SJSA1 (cell line): ENCODE measurements around the gene PRCP. TPM values are rescaled to one million over a fixed set of nuclear protein-coding genes. Genes with fewer than 3 reads are reported as not detected.

Experiments used
- DNase-seq, 2 experiments: peaks; one replicate each; pipeline ENCODE4 v3.0.0-alpha.2; 2015 to 2020; ENCODE audit warnings: low spot score in 2 of 2, low read depth in 1 of 2
- H3K27ac ChIP-seq: fragments of 250-450 bp; sonication (Bioruptor Pico); 2 replicates; pipeline ENCODE4 v1.5.1; 2020; ENCODE audit warnings: mild to moderate bottlenecking, moderate library complexity
- H3K27me3 ChIP-seq: fragments of 250-450 bp; sonication (Bioruptor Pico); replicated peaks from 2 replicates; pipeline ENCODE4 v1.5.1; 2020; ENCODE audit warnings: mild to moderate bottlenecking, moderate library complexity
- H3K36me3 ChIP-seq: fragments of 250-450 bp; sonication (Bioruptor Pico); 2 replicates; pipeline ENCODE4 v1.5.1; 2020; ENCODE audit warnings: mild to moderate bottlenecking
- H3K4me1 ChIP-seq: fragments of 250-450 bp; sonication (Bioruptor Pico); replicated peaks from 2 replicates; pipeline ENCODE4 v1.6.1; 2021; ENCODE audit warnings: mild to moderate bottlenecking
- H3K4me3 ChIP-seq: fragments of 250-450 bp; sonication (Bioruptor Pico); 2 replicates; pipeline ENCODE4 v1.5.1; 2020; ENCODE audit warnings: mild to moderate bottlenecking
- H3K9me3 ChIP-seq: fragments of 250-450 bp; sonication (Bioruptor Pico); replicated peaks from 2 replicates; pipeline ENCODE4 v1.5.1; 2020; ENCODE audit warnings: mild to moderate bottlenecking
- total RNA-seq: library from RNA; depleted of rRNA; stranded (reverse); fragments of >200 nt; shearing (Covaris generic); gene quantifications from 2 replicates; pipeline ENCODE4 v1.2.3, GENCODE V29; 2014; rRNA removed

PRCP gene
- total RNA-seq, 1 experiment from 2014 or later: 38.5 TPM

DNA sequence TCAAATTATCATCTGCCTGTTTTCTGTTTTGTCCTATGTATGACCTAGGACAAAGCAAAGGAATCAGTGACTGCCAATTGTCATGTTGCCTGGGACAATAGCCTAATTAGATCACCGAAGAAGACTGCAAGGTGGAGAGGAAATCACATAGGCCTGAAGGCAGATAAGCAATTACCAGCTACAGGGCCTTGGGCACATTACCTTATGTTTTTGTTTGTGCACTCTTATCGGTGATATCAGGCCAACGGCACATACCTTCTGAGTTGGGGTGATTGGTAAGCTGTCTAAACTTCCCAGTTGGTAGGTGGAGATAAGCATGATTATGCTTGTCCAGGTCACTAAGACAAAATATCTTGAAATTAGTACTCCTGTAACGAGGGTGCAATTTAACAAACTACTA is 108.5 kb downstream of the PRCP start:
- Histone ChIP-seq H3K36me3 (no peaks in the 10 kb centered on the region), H3K4me3 (no peak overlapping the region), H3K9me3 (no peaks in the 10 kb centered on the region), H3K27ac (no peak overlapping the region), H3K27me3 (no peaks in the 10 kb centered on the region), H3K4me1 (no peaks in the 10 kb centered on the region)
- no peak for DNase-seq

GRCh38 chr11:82790723-82791484 is 109.3 kb downstream of the PRCP start:
- no peaks in the 10 kb centered on the region for H3K4me1 ChIP-seq
- H3K4me3 ChIP-seq: no peak overlapping the region
- H3K9me3 ChIP-seq: no peaks in the 10 kb centered on the region
- DNase-seq: no peak
- no peaks in the 10 kb centered on the region for H3K27me3 ChIP-seq
- H3K27ac ChIP-seq: no peak overlapping the region
- H3K36me3 ChIP-seq: no peaks in the 10 kb centered on the region

GRCh38 chr11:82787981-82788380 is 112.2 kb downstream of the PRCP start:
- no peak overlapping the region for H3K27ac ChIP-seq
- H3K4me3 ChIP-seq: no peak overlapping the region
- no peak for DNase-seq
- H3K36me3 ChIP-seq: no peaks in the 10 kb centered on the region
- H3K27me3 ChIP-seq: no peaks in the 10 kb centered on the region
- H3K4me1 ChIP-seq: no peaks in the 10 kb centered on the region
- no peaks in the 10 kb centered on the region for H3K9me3 ChIP-seq

- Histone ChIP-seq H3K9me3 (no peaks in the 10 kb centered on the region), H3K27ac (no peak overlapping the region)
These were observed 113.4 kb downstream of the PRCP start for GRCh38 chr11:82786836-82787235.

GRCh38 chr11:82786001-82786400 is 114.2 kb downstream of the PRCP start:
- H3K27me3 ChIP-seq: no peaks in the 10 kb centered on the region
- DNase-seq: no peak
- H3K9me3 ChIP-seq: no peaks in the 10 kb centered on the region
- H3K4me3 ChIP-seq: no peak overlapping the region
- H3K36me3 ChIP-seq: no peaks in the 10 kb centered on the region
- H3K4me1 ChIP-seq: no peaks in the 10 kb centered on the region
- H3K27ac ChIP-seq: no peak overlapping the region

More at GRCh38 chr11:82786836-82787235, 113.4 kb downstream of the PRCP start:
- H3K4me3 ChIP-seq: no peak overlapping the region
- no peaks in the 10 kb centered on the region for H3K4me1 ChIP-seq
- H3K27me3 ChIP-seq: no peaks in the 10 kb centered on the region
- H3K36me3 ChIP-seq: no peaks in the 10 kb centered on the region
- no peak for DNase-seq

GRCh38 chr11:82782825-82783374 is 117.3 kb downstream of the PRCP start:
- no peaks in the 10 kb centered on the region for H3K9me3 ChIP-seq
- no peaks in the 10 kb centered on the region for H3K4me1 ChIP-seq
- no peaks in the 10 kb centered on the region for H3K27me3 ChIP-seq
- no peak for DNase-seq
- no peak overlapping the region for H3K27ac ChIP-seq
- H3K36me3 ChIP-seq: no peaks in the 10 kb centered on the region
- no peak overlapping the region for H3K4me3 ChIP-seq

GRCh38 chr11:82778776-82779175 is 121.5 kb downstream of the PRCP start:
- Histone ChIP-seq H3K36me3 (no peaks in the 10 kb centered on the region), H3K4me1 (peaks cover 10% of the 10 kb centered on the region), H3K27me3 (no peaks in the 10 kb centered on the region), H3K9me3 (no peaks in the 10 kb centered on the region), H3K27ac (no peak overlapping the region), H3K4me3 (no peak overlapping the region)
- DNase-seq: no peak

GRCh38 chr11:82776377-82776776 is 123.9 kb downstream of the PRCP start:
- Histone ChIP-seq H3K27me3 (no peaks in the 10 kb centered on the region), H3K4me3 (no peak overlapping the region), H3K9me3 (no peaks in the 10 kb centered on the region), H3K36me3 (no peaks in the 10 kb centered on the region), H3K4me1 (peaks cover 10% of the 10 kb centered on the region), H3K27ac (no peak overlapping the region)
- peak; percentile 39 to 54 for DNase-seq

GRCh38 chr11:82775736-82776346 is 124.4 kb downstream of the PRCP start:
- DNase-seq: peak; percentile 48 to 59
- no peaks in the 10 kb centered on the region for H3K9me3 ChIP-seq
- no peak overlapping the region for H3K27ac ChIP-seq
- no peak overlapping the region for H3K4me3 ChIP-seq
- peaks cover 10% of the 10 kb centered on the region for H3K4me1 ChIP-seq
- H3K27me3 ChIP-seq: no peaks in the 10 kb centered on the region
- H3K36me3 ChIP-seq: no peaks in the 10 kb centered on the region

DNA sequence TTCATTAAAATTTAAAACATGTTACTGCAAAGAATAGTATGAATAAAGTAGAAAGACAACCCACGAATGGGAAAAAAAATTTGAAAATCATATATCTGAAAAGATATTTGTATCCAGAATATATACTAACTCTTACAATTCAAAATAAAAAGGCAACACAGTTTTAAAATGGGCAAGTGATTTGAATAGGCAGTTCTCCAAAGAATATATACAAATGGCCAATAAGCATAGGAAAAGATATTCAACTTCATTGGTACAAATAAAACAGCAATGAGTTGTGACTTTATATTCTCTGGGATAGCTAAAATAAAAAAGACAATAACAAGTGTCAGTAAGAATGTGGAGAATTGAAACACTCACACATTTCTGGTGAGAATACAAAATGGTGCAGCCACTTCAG is 125.0 kb downstream of the PRCP start:
- Histone ChIP-seq H3K9me3 (no peaks in the 10 kb centered on the region), H3K27ac (no peak overlapping the region), H3K4me1 (peaks cover 10% of the 10 kb centered on the region), H3K36me3 (no peaks in the 10 kb centered on the region), H3K27me3 (no peaks in the 10 kb centered on the region), H3K4me3 (no peak overlapping the region)
- DNase-seq: no peak

Other genes with a start within 250 kb of the PRCP start
- 0.21 and 1.2 TPM in 2 replicates for gene FAM181B, start 166.6 kb downstream of the PRCP start, total RNA-seq
- 4.8 and 10.3 TPM in 2 replicates for gene DDIAS, start 1.3 kb upstream of the PRCP start, total RNA-seq
- 6.5 and 10.2 TPM in 2 replicates for gene RAB30, start 171.5 kb upstream of the PRCP start, total RNA-seq